ENCODE results near the gene PAQR5. TPM values are rescaled to one million over a fixed set of nuclear protein-coding genes. Genes with fewer than 3 reads are reported as not detected.
A peak's percentile ranks its signal among the peaks of the same experiment; 100 is the strongest.

The PAQR5 gene
- total RNA-seq, 1 experiment from 2014 or later, result 4.9 TPM

DNA sequence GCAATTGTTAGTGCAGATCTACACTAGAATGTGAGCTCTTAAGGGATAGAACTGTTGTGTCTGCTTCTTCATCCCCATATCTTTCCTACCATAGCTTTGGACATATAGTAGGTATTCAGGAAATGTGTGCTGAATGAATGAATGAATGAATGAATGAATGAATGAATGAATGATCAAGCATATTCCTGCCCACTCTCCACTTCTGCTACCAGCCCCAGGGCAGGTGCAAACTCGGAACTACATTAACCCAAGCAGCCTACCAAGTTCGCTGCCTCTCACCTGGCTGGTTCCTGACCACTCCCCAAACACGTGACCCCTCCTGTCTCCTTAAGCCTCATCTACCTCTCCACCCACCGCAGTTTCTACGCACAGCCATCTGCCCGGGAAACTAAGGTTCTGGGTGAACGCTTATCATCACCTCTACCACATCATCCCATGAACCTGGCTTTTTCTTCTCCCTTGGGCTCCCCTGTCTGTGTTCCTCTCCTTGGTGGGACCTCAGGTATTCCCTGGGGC lies 26.8 kb downstream of the PAQR5 start:
- CTCF ChIA-PET, result interaction anchor here (0.7 kb wide), 1 partner anchor 814 kb away, joined by 12 read pairs; no protein-coding TSS in a partner anchor
- POLR2A ChIA-PET (ENCODE audit: unreplicated experiment), result no interaction called here
- intact Hi-C loops (cut with micrococcal nuclease; ENCODE audit: unreplicated experiment), result no loop called here
- Histone ChIP-seq H3K4me3 (no peak overlapping the region), H3K27me3 (ENCODE audit: insufficient read depth, low read depth) (no peaks in the 10 kb centered on the region), H3K79me2 (ENCODE audit: low read depth) (no peaks in the 10 kb centered on the region), H3K9me2 (ENCODE audit: insufficient read depth) (no peaks in the 10 kb centered on the region), H4K20me1 (ENCODE audit: insufficient read depth) (no peaks in the 10 kb centered on the region), H3K4me1 (replicated peaks; ENCODE audit: insufficient read depth) (peaks cover 14% of the 10 kb centered on the region), H3K4me2 (no peak overlapping the region), H3F3A (ENCODE audit: insufficient read depth, low read depth) (peaks cover 8% of the 10 kb centered on the region; the same call in 1 of the 2 replicates), H3K27ac (no peak overlapping the region), H2AFZ (no peak overlapping the region), H3K9me3 (ENCODE audit: insufficient read depth, low read depth) (no peaks in the 10 kb centered on the region), H3K36me3 (ENCODE audit: low read depth) (no peaks in the 10 kb centered on the region)
- no peak for DNase-seq
- TF ChIP-seq, protein P1, sequence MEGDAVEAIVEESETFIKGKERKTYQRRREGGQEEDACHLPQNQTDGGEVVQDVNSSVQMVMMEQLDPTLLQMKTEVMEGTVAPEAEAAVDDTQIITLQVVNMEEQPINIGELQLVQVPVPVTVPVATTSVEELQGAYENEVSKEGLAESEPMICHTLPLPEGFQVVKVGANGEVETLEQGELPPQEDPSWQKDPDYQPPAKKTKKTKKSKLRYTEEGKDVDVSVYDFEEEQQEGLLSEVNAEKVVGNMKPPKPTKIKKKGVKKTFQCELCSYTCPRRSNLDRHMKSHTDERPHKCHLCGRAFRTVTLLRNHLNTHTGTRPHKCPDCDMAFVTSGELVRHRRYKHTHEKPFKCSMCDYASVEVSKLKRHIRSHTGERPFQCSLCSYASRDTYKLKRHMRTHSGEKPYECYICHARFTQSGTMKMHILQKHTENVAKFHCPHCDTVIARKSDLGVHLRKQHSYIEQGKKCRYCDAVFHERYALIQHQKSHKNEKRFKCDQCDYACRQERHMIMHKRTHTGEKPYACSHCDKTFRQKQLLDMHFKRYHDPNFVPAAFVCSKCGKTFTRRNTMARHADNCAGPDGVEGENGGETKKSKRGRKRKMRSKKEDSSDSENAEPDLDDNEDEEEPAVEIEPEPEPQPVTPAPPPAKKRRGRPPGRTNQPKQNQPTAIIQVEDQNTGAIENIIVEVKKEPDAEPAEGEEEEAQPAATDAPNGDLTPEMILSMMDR (conservative IDR thresholded peaks at IDR 0.05), result no peak
- no peak for TF ChIP-seq EZH2 (IDR thresholded peaks at IDR 0.05; ENCODE audit: low read depth)
- no TSS peak for BruUV-seq (replicated peaks)

DNA sequence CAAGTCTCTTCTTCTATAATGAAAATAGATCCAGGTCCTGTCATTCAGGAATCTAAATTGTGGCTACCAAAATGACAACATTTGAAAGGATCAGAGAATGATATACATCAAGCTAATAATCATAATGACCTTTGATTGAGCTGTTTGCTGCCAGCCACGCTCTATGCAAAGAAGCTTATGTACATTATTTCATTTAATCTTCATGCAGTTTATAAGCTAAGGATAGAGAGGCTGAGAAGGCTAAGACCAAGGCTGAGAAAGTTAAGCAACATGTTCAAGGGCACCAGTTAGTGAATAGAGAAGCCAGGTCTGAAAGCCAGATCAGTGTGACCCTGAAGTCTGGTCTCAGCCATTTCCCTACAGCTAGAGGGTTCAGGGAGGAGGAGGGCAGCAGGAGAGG lies 29.4 kb downstream of the PAQR5 start:
- peaks cover 14% of the 10 kb centered on the region for H3K4me1 ChIP-seq (replicated peaks; ENCODE audit: insufficient read depth)
- ChIA-PET POLR2A (ENCODE audit: unreplicated experiment) (no interaction called here), CTCF (no interaction called here)
- H3K4me2 ChIP-seq, result peak overlapping the region; percentile 54; the same call in 1 of the 2 replicates
- TF ChIP-seq, protein P1 (conservative IDR thresholded peaks at IDR 0.05), result no peak
- no peak for TF ChIP-seq EZH2 (IDR thresholded peaks at IDR 0.05; ENCODE audit: low read depth)
- intact Hi-C loops (cut with micrococcal nuclease; ENCODE audit: unreplicated experiment), result loop anchor here (1.0 kb wide), 1 partner anchor 66 kb away; no protein-coding TSS in a partner anchor
- H3K36me3 ChIP-seq (ENCODE audit: low read depth), result no peaks in the 10 kb centered on the region
- DNase-seq, result no peak
- H3K79me2 ChIP-seq (ENCODE audit: low read depth), result no peaks in the 10 kb centered on the region
- H3K9me2 ChIP-seq (ENCODE audit: insufficient read depth), result no peaks in the 10 kb centered on the region
- H3K27ac ChIP-seq, result 0 out of 2 replicates have a peak overlapping the region, but pooled peaks have one; percentile 26
- no TSS peak for BruUV-seq (replicated peaks)
- no peaks in the 10 kb centered on the region for H3K9me3 ChIP-seq (ENCODE audit: insufficient read depth, low read depth)
- no peak overlapping the region for H2AFZ ChIP-seq
- H3K27me3 ChIP-seq (ENCODE audit: insufficient read depth, low read depth), result no peaks in the 10 kb centered on the region
- no peaks in the 10 kb centered on the region for H4K20me1 ChIP-seq (ENCODE audit: insufficient read depth)
- peaks cover 8% of the 10 kb centered on the region; the same call in 1 of the 2 replicates for H3F3A ChIP-seq (ENCODE audit: insufficient read depth, low read depth)
- no peak overlapping the region for H3K4me3 ChIP-seq

DNA sequence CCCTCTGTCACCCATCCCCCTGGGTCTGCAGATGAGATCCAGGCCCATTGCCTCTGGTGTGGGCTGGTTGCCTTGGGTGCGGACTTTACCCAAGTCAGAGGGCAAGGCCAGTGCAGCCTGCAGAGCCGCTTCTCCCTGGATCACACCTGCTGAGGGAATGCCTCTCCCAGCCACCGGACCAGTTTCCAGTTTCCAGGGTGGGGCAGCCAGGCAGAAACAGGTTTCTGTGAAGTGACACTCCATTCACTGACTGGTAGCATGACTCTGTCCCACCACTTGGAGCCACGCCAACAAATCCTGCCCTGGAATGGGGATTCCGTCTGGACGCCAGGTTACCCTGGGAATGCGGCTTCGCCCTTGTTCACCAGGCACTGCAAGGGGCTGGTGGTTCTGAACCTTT lies 30.0 kb downstream of the PAQR5 start:
- no peaks in the 10 kb centered on the region for H3K79me2 ChIP-seq (ENCODE audit: low read depth)
- H3K4me1 ChIP-seq (replicated peaks; ENCODE audit: insufficient read depth), result peaks cover 14% of the 10 kb centered on the region
- intact Hi-C loops (cut with micrococcal nuclease; ENCODE audit: unreplicated experiment), result loop anchor here (1.0 kb wide), 1 partner anchor 66 kb away; no protein-coding TSS in a partner anchor
- TF ChIP-seq, protein P1 (conservative IDR thresholded peaks at IDR 0.05), result no peak
- TF ChIP-seq EZH2 (IDR thresholded peaks at IDR 0.05; ENCODE audit: low read depth), result no peak
- POLR2A ChIA-PET (ENCODE audit: unreplicated experiment), result no interaction called here
- H2AFZ ChIP-seq, result no peak overlapping the region
- BruUV-seq (replicated peaks), result no TSS peak
- CTCF ChIA-PET, result no interaction called here
- H3K27me3 ChIP-seq (ENCODE audit: insufficient read depth, low read depth), result no peaks in the 10 kb centered on the region
- peaks cover 8% of the 10 kb centered on the region; the same call in 1 of the 2 replicates for H3F3A ChIP-seq (ENCODE audit: insufficient read depth, low read depth)
- peak overlapping the region; percentile 55 for H3K27ac ChIP-seq
- no peaks in the 10 kb centered on the region for H3K9me2 ChIP-seq (ENCODE audit: insufficient read depth)
- no peak overlapping the region for H3K4me3 ChIP-seq
- no peaks in the 10 kb centered on the region for H3K36me3 ChIP-seq (ENCODE audit: low read depth)
- DNase-seq, result peak; percentile 76 to 87
- H3K9me3 ChIP-seq (ENCODE audit: insufficient read depth, low read depth), result no peaks in the 10 kb centered on the region
- H3K4me2 ChIP-seq, result peak overlapping the region; percentile 54
- H4K20me1 ChIP-seq (ENCODE audit: insufficient read depth), result no peaks in the 10 kb centered on the region
